GM21717 (cell line): ENCODE data around the gene HERC6.
"Not testable (repeated sequence)": the region's sequence is repeated elsewhere in the genome, so short reads cannot be mapped to it uniquely, and the experiment has no call there.

Source experiments
- ATAC-seq: cut with Tn5 transposase; IDR thresholded peaks from one replicate; pipeline ENCODE4 v1.9.1; 2021; ENCODE audit warnings: mild to moderate bottlenecking, moderate library complexity; ENCODE audit not compliant: unreplicated experiment

HERC6 gene

DNA sequence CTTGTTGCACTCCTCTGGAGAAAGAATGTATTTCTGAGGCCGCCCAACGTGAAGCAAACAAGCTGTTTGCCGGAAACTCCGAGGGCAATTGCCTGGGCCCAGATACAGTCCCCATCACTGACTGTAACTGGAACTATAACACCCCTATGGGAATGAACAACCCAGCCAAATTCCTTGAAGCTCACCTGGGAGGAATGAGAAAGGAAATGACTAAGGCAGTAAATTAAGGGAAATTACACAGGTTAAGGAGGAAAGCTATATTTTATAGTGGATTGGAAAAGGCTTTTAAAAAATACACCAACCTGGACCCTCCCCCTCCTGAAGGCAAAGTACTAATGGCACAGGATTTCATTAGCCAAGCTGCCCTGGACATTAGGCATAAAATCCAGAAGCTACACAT lies 66.6 kb downstream of the HERC6 start:
- no peak for ATAC-seq

DNA sequence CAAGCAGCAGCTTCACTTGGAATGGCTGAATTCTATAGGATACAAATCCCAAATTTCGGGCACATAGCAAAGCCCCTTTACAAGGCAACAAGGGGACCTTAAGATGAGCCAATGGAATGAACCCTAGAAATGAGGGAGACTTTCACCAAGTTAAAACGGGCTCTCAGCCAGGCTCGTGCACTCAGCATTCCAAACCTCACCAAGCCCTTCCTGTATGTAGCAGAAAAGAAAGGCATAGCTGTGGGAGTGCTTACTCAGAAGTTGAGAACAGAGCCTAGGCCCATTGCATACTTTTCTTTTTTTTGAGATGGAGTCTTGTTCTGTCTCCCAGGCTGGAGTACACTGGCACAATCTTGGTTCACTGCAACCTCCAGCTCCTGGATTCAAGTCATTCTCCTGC lies 67.5 kb downstream of the HERC6 start:
- ATAC-seq, result no peak

DNA sequence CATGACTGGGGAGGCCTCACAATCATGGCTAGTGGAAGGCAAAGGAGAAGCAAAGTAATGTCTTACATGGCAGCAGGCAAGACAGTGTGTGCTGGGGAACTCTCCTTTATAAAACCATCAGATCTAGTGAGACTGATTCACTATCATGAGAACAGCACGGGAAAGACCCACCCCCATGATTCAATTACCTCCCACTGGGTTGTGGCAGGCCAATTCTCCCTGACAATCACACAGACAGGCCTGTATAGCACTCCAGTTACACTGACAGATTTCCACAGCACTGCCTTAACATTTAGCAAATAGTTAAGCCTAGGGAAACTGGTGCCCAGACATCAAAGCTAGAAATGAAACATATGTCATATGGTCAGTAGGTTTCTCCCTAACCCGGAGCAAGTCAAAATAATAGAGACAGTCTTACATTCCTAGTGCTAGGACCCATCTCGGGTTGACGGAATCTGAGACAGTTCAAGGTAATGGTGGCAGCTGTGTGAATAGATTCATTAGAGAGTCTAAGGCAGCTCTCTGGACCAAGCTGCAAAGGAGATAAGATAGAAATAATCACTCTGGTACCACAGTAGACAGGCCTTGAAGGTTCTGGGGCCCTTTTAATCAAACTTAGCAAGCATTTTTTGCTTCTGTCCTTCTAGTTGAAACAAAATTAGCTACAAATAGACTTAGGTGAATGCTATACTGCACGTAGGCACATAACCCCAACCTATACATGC lies 68.9 kb downstream of the HERC6 start:
- no peak for ATAC-seq

DNA sequence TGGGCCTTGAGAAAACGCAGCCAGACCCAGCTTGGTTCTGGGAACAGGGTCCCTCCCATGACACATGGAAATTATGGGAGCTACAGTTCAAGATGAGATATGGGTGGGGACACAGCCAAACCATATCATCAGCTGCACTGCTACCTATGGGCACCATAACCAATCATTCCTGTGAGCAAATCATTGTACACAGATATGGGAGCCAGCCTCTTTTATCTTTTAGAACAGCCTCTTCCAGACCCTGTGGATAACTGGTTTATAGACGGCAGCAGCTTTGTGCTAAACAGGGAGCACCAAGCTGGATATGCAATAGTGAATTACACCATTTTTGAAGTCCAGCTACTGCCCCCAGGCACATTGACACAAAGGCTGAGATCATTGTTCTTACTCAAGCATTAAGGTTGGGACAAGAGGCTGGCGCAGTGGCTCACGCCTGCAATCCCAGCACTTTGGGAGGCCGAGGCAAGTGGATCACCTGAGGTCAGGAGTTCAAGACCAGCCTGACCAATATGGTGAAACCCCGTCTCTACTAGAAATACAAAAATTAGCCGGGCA lies 69.6 kb downstream of the HERC6 start:
- not testable (repeated sequence) for ATAC-seq

DNA sequence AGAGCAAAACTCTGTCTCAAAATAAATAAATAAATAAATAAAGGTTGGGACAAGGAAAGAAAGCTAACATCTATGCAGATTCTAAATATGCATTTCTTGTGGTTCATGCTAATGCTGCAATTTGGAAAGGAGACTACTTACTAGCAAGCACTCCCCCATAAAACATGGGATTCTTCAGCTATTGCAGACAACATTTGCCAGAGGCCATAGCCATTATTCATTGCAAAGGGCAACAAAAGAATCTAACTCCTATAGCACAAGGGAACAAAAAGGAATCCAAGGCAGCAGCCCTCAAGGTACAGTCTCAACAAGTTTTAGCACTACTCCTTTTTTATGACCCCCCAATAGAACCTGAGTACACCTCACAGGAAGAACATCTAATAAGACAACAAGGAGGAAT lies 70.2 kb downstream of the HERC6 start:
- no peak for ATAC-seq

DNA sequence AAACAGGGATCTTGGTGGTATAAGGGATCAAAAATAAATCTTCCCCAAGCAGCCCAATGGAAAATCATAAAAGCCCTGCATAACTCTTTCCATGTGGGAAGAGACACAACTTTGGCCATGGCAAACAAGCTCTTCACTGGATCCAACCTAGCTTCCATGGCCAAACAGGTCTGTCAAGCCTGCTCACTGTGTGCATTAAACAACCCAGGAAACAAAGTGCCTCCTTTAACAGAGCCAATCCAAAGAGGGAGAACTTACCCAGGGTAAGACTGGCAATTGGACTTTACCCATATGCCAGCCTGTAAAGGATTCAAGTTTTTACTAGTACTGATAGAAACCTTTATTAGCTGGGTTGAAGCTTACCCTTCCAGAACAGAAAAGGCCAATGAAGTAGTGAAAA lies 70.6 kb downstream of the HERC6 start:
- ATAC-seq, result no peak

DNA sequence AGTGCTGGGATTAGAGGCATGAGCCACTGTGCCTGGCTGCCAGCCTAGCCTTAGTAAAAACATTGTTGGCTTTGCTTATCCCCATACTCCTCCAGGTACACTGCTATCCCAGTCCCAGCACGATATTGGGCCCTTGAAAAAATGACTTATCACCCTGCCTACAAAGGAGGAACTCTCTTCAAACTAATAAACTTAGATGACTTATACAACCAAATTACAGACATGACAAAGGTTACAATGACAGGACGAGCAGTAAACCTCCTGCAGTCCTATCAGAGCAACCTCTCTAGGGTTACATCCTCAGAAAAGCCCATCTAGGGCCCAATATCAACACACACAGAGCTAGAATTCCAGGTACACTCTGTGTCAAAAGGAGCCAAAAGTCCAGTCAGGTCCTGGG lies 72.6 kb downstream of the HERC6 start:
- no peak for ATAC-seq

DNA sequence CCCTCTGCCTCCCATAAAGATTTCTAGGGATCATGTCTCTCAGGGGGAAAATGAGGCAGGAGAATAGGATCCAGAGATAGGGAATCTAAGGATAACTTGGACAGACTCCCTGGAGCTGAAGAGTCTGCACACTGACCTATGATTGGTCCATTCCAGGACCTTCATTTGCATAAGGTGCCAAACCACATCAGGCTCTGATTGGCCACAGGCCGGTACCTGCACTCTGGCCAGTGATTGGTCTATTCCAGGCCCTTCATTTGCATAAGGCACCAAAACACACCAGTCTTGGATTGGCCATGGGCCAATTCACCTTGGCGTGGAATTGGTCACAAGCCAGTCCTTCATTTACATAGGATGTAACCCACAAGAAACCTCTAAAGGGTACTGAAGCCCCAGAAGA lies 74.3 kb downstream of the HERC6 start:
- ATAC-seq, result no peak

DNA sequence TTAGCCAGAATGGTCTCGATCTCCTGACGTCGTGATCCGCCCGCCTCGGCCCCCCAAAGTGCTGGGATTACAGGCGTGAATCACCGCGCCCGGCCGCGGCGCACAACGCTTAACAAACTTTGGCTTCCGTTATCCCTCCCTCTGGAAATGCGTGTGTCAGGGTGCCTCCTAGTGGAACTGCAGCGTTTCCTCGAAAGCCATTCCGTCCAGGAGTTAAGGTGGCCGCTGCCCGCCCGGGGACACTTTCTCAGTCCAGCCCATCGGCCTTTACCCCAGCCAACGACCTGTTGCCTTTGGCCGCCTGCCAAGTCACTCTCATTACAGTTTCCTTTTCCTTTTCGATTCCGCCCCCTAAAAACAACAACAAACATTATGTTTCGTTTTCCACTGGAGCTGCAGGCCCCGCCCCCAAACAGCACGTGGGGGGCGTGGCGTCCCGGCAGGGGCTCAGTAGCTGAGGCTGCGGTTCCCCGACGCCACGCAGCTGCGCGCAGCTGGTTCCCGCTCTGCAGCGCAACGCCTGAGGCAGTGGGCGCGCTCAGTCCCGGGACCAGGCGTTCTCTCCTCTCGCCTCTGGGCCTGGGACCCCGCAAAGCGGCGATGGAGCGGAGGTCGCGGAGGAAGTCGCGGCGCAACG lies 78.1 kb downstream of the HERC6 start, which contains the start of gene HERC5:
Gene HERC5 (plus strand): TSS at position 450 of the 637 bp plus-strand sequence. CDS start 151 bp downstream, at position 601.
- ATAC-seq, result peak; percentile 93

DNA sequence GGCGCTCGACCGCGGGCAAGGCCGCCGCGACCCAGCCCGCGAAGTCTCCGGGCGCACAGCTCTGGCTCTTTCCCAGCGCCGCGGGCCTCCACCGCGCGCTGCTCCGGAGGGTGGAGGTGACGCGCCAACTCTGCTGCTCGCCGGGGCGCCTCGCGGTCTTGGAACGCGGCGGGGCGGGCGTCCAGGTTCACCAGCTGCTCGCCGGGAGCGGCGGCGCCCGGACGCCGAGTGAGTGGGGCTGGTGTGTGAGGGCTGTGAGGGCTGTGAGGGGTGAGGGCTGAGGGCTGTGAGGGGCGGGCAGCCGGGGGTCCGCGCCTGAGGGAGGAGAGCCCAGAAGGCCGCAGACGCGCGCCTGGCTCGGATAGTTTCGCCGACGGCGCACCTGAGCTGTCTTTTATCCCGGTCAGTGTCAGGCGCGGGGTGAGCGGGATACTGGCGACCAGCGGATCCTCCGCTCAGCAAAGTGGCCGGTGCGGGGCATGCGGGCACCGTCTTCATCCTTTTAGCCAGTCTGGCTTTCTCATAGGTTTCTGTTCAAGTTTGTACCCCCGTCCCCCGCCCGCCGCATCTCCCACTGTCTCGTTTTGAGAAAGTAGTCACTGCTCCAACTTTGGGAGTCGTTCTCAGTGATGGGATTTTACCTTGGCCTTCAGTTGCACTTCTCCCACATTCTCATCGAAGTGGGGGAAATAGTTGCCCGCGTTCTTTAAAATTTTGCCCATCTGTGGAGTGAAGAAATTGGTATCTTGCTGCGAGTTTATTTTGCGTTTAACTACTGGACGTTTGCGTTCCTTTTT lies 78.9 kb downstream of the HERC6 start:
- peak; percentile 40 for ATAC-seq

DNA sequence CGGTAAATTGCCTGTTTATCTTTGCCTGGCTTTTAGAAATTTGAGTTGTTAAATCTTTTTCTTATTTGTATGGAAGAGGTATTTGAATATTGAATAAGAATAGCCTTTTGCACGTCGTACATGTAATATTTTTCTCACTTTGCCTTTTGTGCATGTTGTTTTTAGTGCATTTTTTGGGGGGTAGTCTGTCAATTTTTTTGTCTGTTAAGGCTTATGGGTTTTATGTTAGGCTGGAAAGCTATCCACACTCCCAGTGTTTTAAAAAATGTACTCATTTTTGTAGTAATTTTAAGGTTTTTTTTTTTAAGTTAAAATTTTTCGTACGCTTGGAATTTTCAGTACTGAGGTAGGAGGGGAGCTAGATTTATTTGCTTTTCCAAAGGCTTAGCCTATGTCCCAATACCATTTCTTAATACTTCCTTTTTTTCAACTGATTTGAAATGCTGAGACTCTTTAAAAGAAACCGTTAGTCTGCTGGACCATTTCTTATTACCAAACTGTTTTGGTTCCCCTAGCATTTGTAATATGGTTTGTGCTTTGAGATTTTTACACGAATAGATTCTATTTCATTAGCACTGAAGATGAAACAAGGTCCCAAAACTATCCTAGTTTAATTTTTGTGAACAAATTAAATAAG lies 79.6 kb downstream of the HERC6 start:
- ATAC-seq, result no peak

DNA sequence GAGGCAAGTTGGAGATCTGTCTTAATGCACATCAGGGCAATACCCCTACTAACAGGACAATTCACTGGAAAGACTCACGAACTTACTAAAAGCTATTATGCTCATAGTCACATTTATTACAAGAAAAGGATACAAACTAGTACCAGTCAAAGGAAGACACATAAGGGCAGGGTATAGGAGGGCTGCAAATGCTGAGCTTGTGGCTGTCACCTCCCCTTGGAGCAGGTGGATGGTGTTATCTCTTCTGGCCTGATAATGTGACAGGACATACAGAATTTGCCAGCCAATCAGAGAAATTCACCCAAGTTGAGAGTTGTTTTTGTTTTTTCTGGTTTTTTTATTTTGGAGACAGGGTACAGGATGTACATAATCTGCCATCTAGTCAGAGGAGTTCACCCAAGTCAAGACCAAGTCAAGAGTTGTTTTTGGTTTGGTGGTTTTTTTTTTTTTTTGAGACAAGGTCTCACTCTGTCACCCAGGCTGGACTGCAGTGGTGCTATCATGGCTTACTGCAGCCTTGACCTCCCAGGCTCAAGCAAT lies 87.1 kb downstream of the HERC6 start:
- no peak for ATAC-seq

DNA sequence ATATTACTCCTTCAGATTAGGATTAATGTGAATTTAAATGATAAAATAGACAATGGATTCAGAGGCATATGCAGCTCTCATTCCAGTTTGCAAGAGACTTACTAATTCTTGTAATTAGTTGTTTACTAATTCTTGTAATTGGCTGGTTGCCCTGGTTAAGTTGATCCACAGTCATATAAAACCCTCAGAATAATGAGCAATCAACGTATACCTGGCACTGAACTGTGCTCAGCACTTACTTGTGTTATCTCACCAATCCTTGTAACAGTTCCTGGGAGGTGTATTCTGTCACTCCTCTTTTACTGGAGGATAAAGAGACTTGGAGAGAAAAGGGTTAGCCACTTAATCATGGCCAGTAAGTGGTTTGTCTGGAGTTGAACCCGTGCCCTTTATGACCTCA lies 88.7 kb downstream of the HERC6 start:
- ATAC-seq, result no peak

DNA sequence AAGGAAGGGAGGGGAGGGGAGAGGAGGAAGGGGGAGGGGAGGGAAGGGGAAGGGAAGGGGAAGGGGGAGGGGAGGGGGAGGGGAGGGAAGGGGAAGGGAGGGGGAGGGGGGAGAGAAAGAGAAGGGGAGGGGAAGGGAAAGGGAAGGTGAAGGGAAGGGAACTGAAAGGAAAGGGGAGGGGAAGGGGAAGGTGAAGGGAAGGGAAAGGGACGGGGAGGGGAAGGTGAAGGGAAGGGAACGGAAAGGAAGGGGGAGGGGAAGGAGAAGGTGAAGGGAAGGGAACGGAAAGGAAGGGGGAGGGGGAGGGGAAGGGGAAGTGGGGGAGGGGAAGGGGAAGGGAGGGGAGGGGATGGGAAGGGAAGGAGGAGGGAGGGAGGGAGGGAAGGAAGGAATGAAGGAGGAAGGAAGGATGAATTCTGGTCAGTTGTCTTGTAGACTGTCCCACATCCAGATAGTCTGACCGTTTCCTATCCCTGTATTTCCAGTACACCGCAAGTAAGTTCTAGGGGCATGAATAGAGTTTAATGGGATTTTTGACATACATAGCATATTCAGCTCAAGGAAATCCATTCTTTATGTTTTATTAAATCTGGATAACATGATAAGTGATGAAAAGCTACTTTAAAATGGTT lies 98.7 kb downstream of the HERC6 start:
- no peak for ATAC-seq

DNA sequence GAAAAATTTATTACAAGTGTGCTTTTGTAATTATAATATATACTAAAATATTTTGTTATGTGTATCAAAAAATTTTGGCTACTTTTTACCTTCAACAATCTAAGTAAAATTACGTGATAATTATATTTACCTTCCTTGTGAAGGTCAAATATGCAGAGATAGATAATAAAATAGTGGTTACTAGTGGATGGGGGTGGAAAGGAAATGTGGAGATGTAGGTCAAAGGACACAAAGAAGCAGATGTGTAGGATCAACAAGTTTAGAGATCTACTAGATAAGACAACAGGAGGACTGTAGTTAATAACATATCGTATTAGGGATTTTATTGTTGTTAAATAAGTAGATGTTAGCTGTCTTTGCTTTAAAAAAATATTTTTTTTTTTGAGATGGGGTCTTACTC lies 99.6 kb downstream of the HERC6 start:
- ATAC-seq, result no peak

DNA sequence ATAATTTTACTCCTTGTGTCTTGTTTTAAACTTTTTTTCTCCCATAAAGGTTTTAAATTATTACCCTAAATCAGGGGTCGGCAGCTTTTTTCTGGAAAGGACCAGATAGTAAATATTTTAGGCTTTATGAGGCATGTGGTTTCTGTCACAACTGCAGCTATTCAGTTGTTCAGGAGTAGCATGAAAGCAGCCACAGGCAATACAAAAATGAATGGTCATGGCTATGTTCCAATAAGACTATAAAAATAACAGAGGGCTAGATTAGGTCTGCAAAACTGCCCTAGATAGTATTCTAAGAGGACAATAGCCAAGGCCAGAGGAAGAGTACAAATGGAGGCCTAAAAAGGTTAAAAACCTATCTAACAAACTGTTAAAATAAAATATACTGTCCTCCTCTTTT lies 102.9 kb downstream of the HERC6 start:
- ATAC-seq, result no peak

DNA sequence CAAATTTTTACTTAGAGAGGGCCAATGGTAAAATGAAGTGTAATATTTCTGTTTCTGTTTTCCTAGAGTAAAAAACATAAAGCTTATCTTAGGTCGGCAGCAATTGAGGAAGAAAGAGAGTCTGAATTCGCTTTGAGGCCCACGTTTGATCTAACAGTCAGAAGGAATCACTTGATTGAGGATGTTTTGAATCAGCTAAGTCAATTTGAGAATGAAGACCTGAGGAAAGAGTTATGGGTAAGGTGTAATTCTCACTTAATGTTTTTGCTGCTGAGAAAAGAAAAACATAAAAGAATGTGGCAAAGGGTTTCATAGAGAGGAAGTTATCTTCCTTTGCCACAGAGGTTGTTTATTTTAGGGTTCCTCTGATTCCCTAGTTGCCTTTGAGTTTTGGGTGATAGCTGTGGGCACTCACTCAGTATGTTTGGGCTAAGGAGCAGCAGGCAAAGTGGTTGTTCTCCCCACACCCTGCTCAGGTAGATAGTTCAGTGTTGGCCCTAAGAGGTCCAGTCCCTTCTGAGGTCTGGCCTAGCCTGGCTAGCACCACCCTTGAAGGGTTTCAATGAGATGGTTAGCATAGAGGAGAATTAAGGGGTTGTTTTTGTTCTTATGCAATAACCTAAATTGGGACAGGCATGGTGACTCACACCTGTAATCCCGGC lies 110.6 kb downstream of the HERC6 start:
- ATAC-seq, result no peak
